GM23338 (cell line): ENCODE data around the gene DENND4C. TPM values are rescaled to one million over a fixed set of nuclear protein-coding genes. Genes with fewer than 3 reads are reported as not detected.

Experiments used
- ATAC-seq: fragments of 200-7000 bp; cut with Tn5 transposase; 3 replicates; pipeline ENCODE4 v1.9.1; 2020
- DNase-seq: peaks from one replicate; pipeline ENCODE4 v3.0.0-alpha.2; 2015; ENCODE audit warnings: low spot score
- H2AFZ ChIP-seq: fragments of 200-600 bp; sonication (generic); 2 replicates; pipeline ENCODE4 v1.8.0; 2016; ENCODE audit warnings: antibody characterized with exemption, mild to moderate bottlenecking, moderate library complexity
- H3F3A ChIP-seq: fragments of 200-600 bp; sonication (generic); replicated peaks from 2 replicates; pipeline ENCODE4 v1.8.0; 2017; ENCODE audit warnings: antibody characterized with exemption, mixed run types, low read depth
- H3K27ac ChIP-seq: fragments of 200-600 bp; sonication (generic); 2 replicates; pipeline ENCODE4 v1.6.1; 2016; ENCODE audit warnings: low read depth
- H3K27me3 ChIP-seq: fragments of 200-600 bp; sonication (generic); 2 replicates; pipeline ENCODE4 v1.8.0; 2016; ENCODE audit warnings: mild to moderate bottlenecking, mixed run types, moderate library complexity; ENCODE audit not compliant: insufficient read depth
- H3K36me3 ChIP-seq: fragments of 200-600 bp; sonication (generic); 2 replicates; pipeline ENCODE4 v1.8.0; 2016; ENCODE audit warnings: mild to moderate bottlenecking; ENCODE audit not compliant: insufficient read depth
- H3K4me1 ChIP-seq: fragments of 200-600 bp; sonication (generic); 2 replicates; pipeline ENCODE4 v1.8.0; 2016; ENCODE audit warnings: mild to moderate bottlenecking, moderate library complexity; ENCODE audit not compliant: insufficient read depth
- H3K4me2 ChIP-seq: fragments of 200-600 bp; sonication (generic); 2 replicates; pipeline ENCODE4 v1.7.1; 2017; ENCODE audit warnings: mixed run types
- H3K4me3 ChIP-seq: fragments of 200-600 bp; sonication (generic); 2 replicates; pipeline ENCODE4 v1.6.1; 2016; ENCODE audit warnings: mixed run types
- H3K79me2 ChIP-seq: fragments of 200-600 bp; sonication (generic); replicated peaks from 2 replicates; pipeline ENCODE4 v1.8.0; 2017; ENCODE audit warnings: mild to moderate bottlenecking; ENCODE audit not compliant: insufficient read depth
- H3K9me2 ChIP-seq: fragments of 200-600 bp; sonication (generic); 2 replicates; pipeline ENCODE4 v1.8.0; 2017; ENCODE audit not compliant: insufficient read depth
- H4K20me1 ChIP-seq: fragments of 200-600 bp; sonication (generic); replicated peaks from 2 replicates; pipeline ENCODE4 v1.8.0; 2017; ENCODE audit warnings: mild to moderate bottlenecking; ENCODE audit not compliant: insufficient read depth
- H3K27ac Mint-ChIP-seq: 2 replicates; pipeline ENCODE4 v1.8.0; 2020; ENCODE audit warnings: inconsistent platforms, mild to moderate bottlenecking, moderate library complexity, mixed read lengths
- H3K27me3 Mint-ChIP-seq: 3 replicates; pipeline ENCODE4 v1.8.0; 2022; ENCODE audit warnings: low read depth, mild to moderate bottlenecking, moderate library complexity, mixed read lengths, inconsistent platforms; ENCODE audit not compliant: insufficient read depth, poor library complexity
- H3K36me3 Mint-ChIP-seq: 3 replicates; pipeline ENCODE4 v1.8.0; 2021; ENCODE audit warnings: low read depth, mild to moderate bottlenecking, inconsistent platforms, moderate library complexity, mixed read lengths
- H3K4me1 Mint-ChIP-seq: 3 replicates; pipeline ENCODE4 v1.8.0; 2020; ENCODE audit warnings: mild to moderate bottlenecking, inconsistent platforms, mixed read lengths
- H3K4me3 Mint-ChIP-seq: 3 replicates; pipeline ENCODE4 v1.8.0; 2021; ENCODE audit warnings: moderate library complexity, mild to moderate bottlenecking, inconsistent platforms, mixed read lengths
- H3K9me3 Mint-ChIP-seq: 3 replicates; pipeline ENCODE4 v1.8.0; 2020; ENCODE audit warnings: moderate library complexity, mild to moderate bottlenecking, inconsistent platforms, mixed read lengths
- ETS1 ChIP-seq: IDR thresholded peaks from 2 replicates; pipeline ENCODE4 v1.6.1; 2016; ENCODE audit warnings: antibody characterized with exemption
- EZH2 ChIP-seq: fragments of 200-600 bp; sonication (generic); IDR thresholded peaks from one replicate; pipeline ENCODE4 v1.8.0; 2017; ENCODE audit warnings: antibody characterized with exemption, mild to moderate bottlenecking, low read depth; ENCODE audit not compliant: unreplicated experiment
- EZH2phosphoT487 ChIP-seq: fragments of 200-600 bp; sonication (generic); IDR thresholded peaks from one replicate; pipeline ENCODE4 v1.8.1; 2018; ENCODE audit warnings: antibody characterized with exemption; ENCODE audit not compliant: unreplicated experiment
- JUNB ChIP-seq: IDR thresholded peaks from one replicate; pipeline ENCODE4 v1.6.1; 2016; ENCODE audit warnings: antibody characterized with exemption; ENCODE audit not compliant: unreplicated experiment
- NANOG ChIP-seq: IDR thresholded peaks from 2 replicates; pipeline ENCODE4 v1.6.1; 2016; ENCODE audit warnings: antibody characterized with exemption, borderline replicate concordance
- STAT1 ChIP-seq: IDR thresholded peaks from one replicate; pipeline ENCODE4 v1.6.1; 2016; ENCODE audit warnings: antibody characterized with exemption; ENCODE audit not compliant: unreplicated experiment
- ZNF331 ChIP-seq: fragments of 250-450 bp; sonication (Bioruptor Pico); IDR thresholded peaks from 2 replicates; pipeline ENCODE4 v1.5.0; 2020; ENCODE audit warnings: low read depth, mild to moderate bottlenecking, moderate library complexity
- polyA plus RNA-seq: library from polyadenylated mRNA; unstranded; fragments of >200 nt; fragmentation: Nextera tagmentation; extraction: Ambion mirVana; gene quantifications from 2 replicates; pipeline ENCODE4 v1.2.1, GENCODE V29; 2016
- total RNA-seq: library from RNA; depleted of rRNA; stranded (reverse); fragments of >200 nt; shearing (Covaris generic); gene quantifications from 2 replicates; pipeline ENCODE4 v1.2.3, GENCODE V29; 2014
- TF ChIP-seq, protein P1 (sequence below), 2 experiments: fragments of 200-600 bp in 1 of 2; sonication (generic) in 1 of 2; conservative IDR thresholded peaks; 2 replicates each; pipeline versions ENCODE4 v1.5.1 to v1.6.1; 2016 to 2017; ENCODE audit warnings: antibody characterized with exemption in 2 of 2, low read depth in 2 of 2, mild to moderate bottlenecking in 2 of 2, moderate library complexity in 1 of 2
- TF ChIP-seq, protein P2 (sequence below): fragments of 250-450 bp; sonication (Bioruptor Pico); IDR thresholded peaks from 2 replicates; pipeline ENCODE4 v1.5.0; 2020; ENCODE audit warnings: mild to moderate bottlenecking, moderate library complexity

The DENND4C gene
- total and polyA plus RNA-seq, 2 experiments from 2014 or later: 6.4 to 30.8 TPM

GRCh38 chr9:19380826-19381075 is 150.3 kb downstream of the DENND4C start:
- H3K4me2 ChIP-seq: peak overlapping the region; percentile 88
- peaks cover 15% of the 10 kb centered on the region for H3K27me3 Mint-ChIP-seq
- peaks cover 23% of the 10 kb centered on the region for H3K4me1 ChIP-seq
- H3K27ac Mint-ChIP-seq: 0 out of 2 replicates have a peak overlapping the region, but pooled peaks have one; percentile 74
- H3K4me3 ChIP-seq: peak overlapping the region; percentile 97
- H3K36me3 Mint-ChIP-seq: peaks cover 46% of the 10 kb centered on the region
- peak overlapping the region; percentile 100 for H3K4me3 Mint-ChIP-seq
- H3K27me3 ChIP-seq: no peaks in the 10 kb centered on the region
- no peaks in the 10 kb centered on the region for H3K9me2 ChIP-seq
- H3K36me3 ChIP-seq: peaks cover 38% of the 10 kb centered on the region
- peak overlapping the region; percentile 79; the same call in 1 of the 2 replicates for H2AFZ ChIP-seq
- H3K4me1 Mint-ChIP-seq: peaks cover 23% of the 10 kb centered on the region
- peaks cover 35% of the 10 kb centered on the region for H3K79me2 ChIP-seq
- TF ChIP-seq JUNB (no peak), ETS1 (no peak)
- TF ChIP-seq, protein P1, sequence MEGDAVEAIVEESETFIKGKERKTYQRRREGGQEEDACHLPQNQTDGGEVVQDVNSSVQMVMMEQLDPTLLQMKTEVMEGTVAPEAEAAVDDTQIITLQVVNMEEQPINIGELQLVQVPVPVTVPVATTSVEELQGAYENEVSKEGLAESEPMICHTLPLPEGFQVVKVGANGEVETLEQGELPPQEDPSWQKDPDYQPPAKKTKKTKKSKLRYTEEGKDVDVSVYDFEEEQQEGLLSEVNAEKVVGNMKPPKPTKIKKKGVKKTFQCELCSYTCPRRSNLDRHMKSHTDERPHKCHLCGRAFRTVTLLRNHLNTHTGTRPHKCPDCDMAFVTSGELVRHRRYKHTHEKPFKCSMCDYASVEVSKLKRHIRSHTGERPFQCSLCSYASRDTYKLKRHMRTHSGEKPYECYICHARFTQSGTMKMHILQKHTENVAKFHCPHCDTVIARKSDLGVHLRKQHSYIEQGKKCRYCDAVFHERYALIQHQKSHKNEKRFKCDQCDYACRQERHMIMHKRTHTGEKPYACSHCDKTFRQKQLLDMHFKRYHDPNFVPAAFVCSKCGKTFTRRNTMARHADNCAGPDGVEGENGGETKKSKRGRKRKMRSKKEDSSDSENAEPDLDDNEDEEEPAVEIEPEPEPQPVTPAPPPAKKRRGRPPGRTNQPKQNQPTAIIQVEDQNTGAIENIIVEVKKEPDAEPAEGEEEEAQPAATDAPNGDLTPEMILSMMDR (conservative IDR thresholded peaks at IDR 0.05; ENCODE audit: low read depth in 2 of 2): no peak
- H4K20me1 ChIP-seq: peaks cover 27% of the 10 kb centered on the region
- H3F3A ChIP-seq: peaks cover 39% of the 10 kb centered on the region
- peaks cover 3% of the 10 kb centered on the region; the same call in 2 of the 3 replicates for H3K9me3 Mint-ChIP-seq
- no peak for ATAC-seq
- H3K27ac ChIP-seq: peak overlapping the region; percentile 83
- no peak for DNase-seq

- H3K36me3 ChIP-seq: peaks cover 29% of the 10 kb centered on the region
- TF ChIP-seq ETS1 (no peak), ZNF331 (CRISPR knock-in tag) (no peak), EZH2 (no peak), NANOG (no peak), EZH2phosphoT487 (no peak), STAT1 (no peak), JUNB (no peak)
- TF ChIP-seq, protein P2, sequence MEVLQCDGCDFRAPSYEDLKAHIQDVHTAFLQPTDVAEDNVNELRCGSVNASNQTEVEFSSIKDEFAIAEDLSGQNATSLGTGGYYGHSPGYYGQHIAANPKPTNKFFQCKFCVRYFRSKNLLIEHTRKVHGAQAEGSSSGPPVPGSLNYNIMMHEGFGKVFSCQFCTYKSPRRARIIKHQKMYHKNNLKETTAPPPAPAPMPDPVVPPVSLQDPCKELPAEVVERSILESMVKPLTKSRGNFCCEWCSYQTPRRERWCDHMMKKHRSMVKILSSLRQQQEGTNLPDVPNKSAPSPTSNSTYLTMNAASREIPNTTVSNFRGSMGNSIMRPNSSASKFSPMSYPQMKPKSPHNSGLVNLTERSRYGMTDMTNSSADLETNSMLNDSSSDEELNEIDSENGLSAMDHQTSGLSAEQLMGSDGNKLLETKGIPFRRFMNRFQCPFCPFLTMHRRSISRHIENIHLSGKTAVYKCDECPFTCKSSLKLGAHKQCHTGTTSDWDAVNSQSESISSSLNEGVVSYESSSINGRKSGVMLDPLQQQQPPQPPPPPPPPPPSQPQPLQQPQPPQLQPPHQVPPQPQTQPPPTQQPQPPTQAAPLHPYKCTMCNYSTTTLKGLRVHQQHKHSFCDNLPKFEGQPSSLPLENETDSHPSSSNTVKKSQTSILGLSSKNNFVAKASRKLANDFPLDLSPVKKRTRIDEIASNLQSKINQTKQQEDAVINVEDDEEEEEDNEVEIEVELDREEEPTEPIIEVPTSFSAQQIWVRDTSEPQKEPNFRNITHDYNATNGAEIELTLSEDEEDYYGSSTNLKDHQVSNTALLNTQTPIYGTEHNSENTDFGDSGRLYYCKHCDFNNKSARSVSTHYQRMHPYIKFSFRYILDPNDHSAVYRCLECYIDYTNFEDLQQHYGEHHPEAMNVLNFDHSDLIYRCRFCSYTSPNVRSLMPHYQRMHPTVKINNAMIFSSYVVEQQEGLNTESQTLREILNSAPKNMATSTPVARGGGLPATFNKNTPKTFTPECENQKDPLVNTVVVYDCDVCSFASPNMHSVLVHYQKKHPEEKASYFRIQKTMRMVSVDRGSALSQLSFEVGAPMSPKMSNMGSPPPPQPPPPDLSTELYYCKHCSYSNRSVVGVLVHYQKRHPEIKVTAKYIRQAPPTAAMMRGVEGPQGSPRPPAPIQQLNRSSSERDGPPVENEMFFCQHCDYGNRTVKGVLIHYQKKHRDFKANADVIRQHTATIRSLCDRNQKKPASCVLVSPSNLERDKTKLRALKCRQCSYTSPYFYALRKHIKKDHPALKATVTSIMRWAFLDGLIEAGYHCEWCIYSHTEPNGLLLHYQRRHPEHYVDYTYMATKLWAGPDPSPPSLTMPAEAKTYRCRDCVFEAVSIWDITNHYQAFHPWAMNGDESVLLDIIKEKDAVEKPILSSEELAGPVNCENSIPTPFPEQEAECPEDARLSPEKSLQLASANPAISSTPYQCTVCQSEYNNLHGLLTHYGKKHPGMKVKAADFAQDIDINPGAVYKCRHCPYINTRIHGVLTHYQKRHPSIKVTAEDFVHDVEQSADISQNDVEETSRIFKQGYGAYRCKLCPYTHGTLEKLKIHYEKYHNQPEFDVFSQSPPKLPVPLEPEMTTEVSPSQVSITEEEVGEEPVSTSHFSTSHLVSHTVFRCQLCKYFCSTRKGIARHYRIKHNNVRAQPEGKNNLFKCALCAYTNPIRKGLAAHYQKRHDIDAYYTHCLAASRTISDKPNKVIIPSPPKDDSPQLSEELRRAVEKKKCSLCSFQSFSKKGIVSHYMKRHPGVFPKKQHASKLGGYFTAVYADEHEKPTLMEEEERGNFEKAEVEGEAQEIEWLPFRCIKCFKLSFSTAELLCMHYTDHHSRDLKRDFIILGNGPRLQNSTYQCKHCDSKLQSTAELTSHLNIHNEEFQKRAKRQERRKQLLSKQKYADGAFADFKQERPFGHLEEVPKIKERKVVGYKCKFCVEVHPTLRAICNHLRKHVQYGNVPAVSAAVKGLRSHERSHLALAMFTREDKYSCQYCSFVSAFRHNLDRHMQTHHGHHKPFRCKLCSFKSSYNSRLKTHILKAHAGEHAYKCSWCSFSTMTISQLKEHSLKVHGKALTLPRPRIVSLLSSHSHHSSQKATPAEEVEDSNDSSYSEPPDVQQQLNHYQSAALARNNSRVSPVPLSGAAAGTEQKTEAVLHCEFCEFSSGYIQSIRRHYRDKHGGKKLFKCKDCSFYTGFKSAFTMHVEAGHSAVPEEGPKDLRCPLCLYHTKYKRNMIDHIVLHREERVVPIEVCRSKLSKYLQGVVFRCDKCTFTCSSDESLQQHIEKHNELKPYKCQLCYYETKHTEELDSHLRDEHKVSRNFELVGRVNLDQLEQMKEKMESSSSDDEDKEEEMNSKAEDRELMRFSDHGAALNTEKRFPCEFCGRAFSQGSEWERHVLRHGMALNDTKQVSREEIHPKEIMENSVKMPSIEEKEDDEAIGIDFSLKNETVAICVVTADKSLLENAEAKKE: no peak
- TF ChIP-seq, protein P1 (conservative IDR thresholded peaks at IDR 0.05; ENCODE audit: low read depth in 2 of 2): no peak
Measured at GRCh38 chr9:19381656-19382055, 151.2 kb downstream of the DENND4C start.

More at GRCh38 chr9:19381656-19382055, 151.2 kb downstream of the DENND4C start:
- Histone ChIP-seq H2AFZ (no peak overlapping the region), H3K4me1 (peaks cover 23% of the 10 kb centered on the region), H3K27me3 (no peaks in the 10 kb centered on the region), H3K4me2 (no peak overlapping the region), H3K79me2 (peaks cover 35% of the 10 kb centered on the region), H4K20me1 (peaks cover 21% of the 10 kb centered on the region), H3K27ac (no peak overlapping the region), H3K4me3 (no peak overlapping the region), H3F3A (peaks cover 32% of the 10 kb centered on the region), H3K9me2 (no peaks in the 10 kb centered on the region)
- Mint-ChIP-seq H3K36me3 (peaks cover 37% of the 10 kb centered on the region), H3K27me3 (peaks cover 15% of the 10 kb centered on the region), H3K4me1 (peaks cover 20% of the 10 kb centered on the region), H3K4me3 (peak overlapping the region; percentile 8; the same call in 1 of the 3 replicates), H3K27ac (no peak overlapping the region), H3K9me3 (peaks cover 3% of the 10 kb centered on the region; the same call in 2 of the 3 replicates)
- no peak for DNase-seq
- no peak for ATAC-seq
